A673 (cell line): ENCODE data around the gene QDPR. TPM values are rescaled to one million over a fixed set of nuclear protein-coding genes. Genes with fewer than 3 reads are reported as not detected.

Experiments
- BruUV-seq: library from RNA; stranded (reverse); fragments of 400-500 nt; replicated peaks from 2 replicates; lab custom pipeline; 2021; lab: Mats Ljungman, UMichigan
- CTCF ChIA-PET: fragments of 300-600 bp; sonication (Branson Sonifier 250); formaldehyde crosslinking; loops from one replicate; lab custom pipeline; 2022; ENCODE audit warnings: antibody characterized with exemption; lab: Charles Lee
- POLR2A ChIA-PET: fragments of 300-600 bp; sonication (Branson Sonifier 250); formaldehyde crosslinking; loops from one replicate; lab custom pipeline; 2022; ENCODE audit warnings: antibody characterized with exemption; ENCODE audit not compliant: low non-redundant PET; lab: Charles Lee
- DNase-seq: peaks from one replicate; pipeline ENCODE4 v3.0.0-alpha.2; 2015; ENCODE audit warnings: low spot score
- H3K27ac ChIP-seq: fragments of 200-600 bp; sonication (generic); 2 replicates; pipeline ENCODE4 v1.5.1; 2016; ENCODE audit warnings: mixed run types, low read depth, mild to moderate bottlenecking, mixed read lengths, antibody characterized with exemption, low read length; ENCODE audit not compliant: poor library complexity, severe bottlenecking
- H3K27me3 ChIP-seq: fragments of 200-600 bp; sonication (generic); replicated peaks from 2 replicates; pipeline ENCODE4 v1.6.1; 2017; ENCODE audit warnings: mixed run types, low read depth, mild to moderate bottlenecking, mixed read lengths, antibody characterized with exemption, low read length; ENCODE audit not compliant: insufficient read depth, poor library complexity
- H3K36me3 ChIP-seq: fragments of 200-600 bp; sonication (generic); 2 replicates; pipeline ENCODE4 v1.6.1; 2016; ENCODE audit warnings: mixed run types, mild to moderate bottlenecking, mixed read lengths, antibody characterized with exemption, low read length; ENCODE audit not compliant: insufficient read depth, poor library complexity, severe bottlenecking
- H3K4me1 ChIP-seq: fragments of 200-600 bp; sonication (generic); 2 replicates; pipeline ENCODE4 v1.6.1; 2017; ENCODE audit warnings: mixed run types, mild to moderate bottlenecking, mixed read lengths, antibody characterized with exemption, low read length; ENCODE audit not compliant: insufficient read depth, poor library complexity, severe bottlenecking
- H3K4me3 ChIP-seq: fragments of 200-600 bp; sonication (generic); 2 replicates; pipeline ENCODE4 v1.5.1; 2016; ENCODE audit warnings: low read depth, mixed run types, mild to moderate bottlenecking, mixed read lengths, low read length; ENCODE audit not compliant: poor library complexity, severe bottlenecking
- H3K9me3 ChIP-seq: fragments of 200-600 bp; sonication (generic); 2 replicates; pipeline ENCODE4 v1.6.1; 2016; ENCODE audit warnings: mixed run types, low read depth, mild to moderate bottlenecking, mixed read lengths, antibody characterized with exemption, low read length; ENCODE audit not compliant: poor library complexity, severe bottlenecking
- CTCF ChIP-seq: fragments of 300-800, 200-600 bp; sonication (generic); conservative IDR thresholded peaks from 2 replicates; pipeline ENCODE4 v1.5.1; 2017; ENCODE audit warnings: low read depth, mild to moderate bottlenecking, antibody characterized with exemption, low read length, moderate library complexity, mixed read lengths
- EZH2 ChIP-seq: fragments of 200-600 bp; sonication (generic); IDR thresholded peaks from 2 replicates; pipeline ENCODE4 v1.6.1; 2017; ENCODE audit warnings: borderline replicate concordance, low read depth, mild to moderate bottlenecking, mixed read lengths, antibody characterized with exemption, low read length; ENCODE audit not compliant: poor library complexity, severe bottlenecking
- intact Hi-C: fragments of 100-400 bp; cut with micrococcal nuclease; formaldehyde crosslinking; loops from one replicate; pipeline ENCODE4 v1.10.0; 2022; ENCODE audit not compliant: unreplicated experiment
- total RNA-seq: library from RNA; stranded (reverse); gene quantifications from 2 replicates; pipeline ENCODE4 v1.2.3, GENCODE V29; 2021

QDPR gene
- total RNA-seq, 1 experiment from 2014 or later = 14.7 TPM

GRCh38 chr4:17517664-17518063, 5.8 kb upstream of the QDPR start:
- Histone ChIP-seq H3K4me3 (no peak overlapping the region), H3K27ac (no peak overlapping the region), H3K36me3 (no peaks in the 10 kb centered on the region), H3K27me3 (no peaks in the 10 kb centered on the region), H3K4me1 (no peaks in the 10 kb centered on the region), H3K9me3 (no peaks in the 10 kb centered on the region)
- BruUV-seq = no TSS peak
- no peak for DNase-seq
- ChIA-PET CTCF (interaction anchor here (0.8 kb wide), 1 partner anchor 45 kb away, joined by 3 read pairs; no protein-coding TSS in a partner anchor), POLR2A (no interaction called here)
- intact Hi-C loops = no loop called here
- no peak for TF ChIP-seq EZH2
- TF ChIP-seq CTCF = no peak

- no peak for TF ChIP-seq EZH2
- TF ChIP-seq CTCF = no peak
- H3K27me3 ChIP-seq = no peaks in the 10 kb centered on the region
- DNase-seq = no peak
- ChIA-PET POLR2A (no interaction called here), CTCF (interaction anchor here (0.8 kb wide), 1 partner anchor 45 kb away, joined by 3 read pairs; no protein-coding TSS in a partner anchor)
- intact Hi-C loops = no loop called here
- no peaks in the 10 kb centered on the region for H3K36me3 ChIP-seq
- H3K27ac ChIP-seq = no peak overlapping the region
- no TSS peak for BruUV-seq
- no peaks in the 10 kb centered on the region for H3K9me3 ChIP-seq
- H3K4me3 ChIP-seq = no peak overlapping the region
- no peaks in the 10 kb centered on the region for H3K4me1 ChIP-seq
Measured at GRCh38 chr4:17516980-17517379, 5.1 kb upstream of the QDPR start.

GRCh38 chr4:17515445-17516407, 3.8 kb upstream of the QDPR start:
- no peak for DNase-seq
- no TSS peak for BruUV-seq
- Histone ChIP-seq H3K4me1 (peaks cover 8% of the 10 kb centered on the region), H3K36me3 (no peaks in the 10 kb centered on the region), H3K27me3 (no peaks in the 10 kb centered on the region), H3K4me3 (no peak overlapping the region), H3K27ac (no peak overlapping the region), H3K9me3 (no peaks in the 10 kb centered on the region)
- intact Hi-C loops = no loop called here
- ChIA-PET CTCF (no interaction called here), POLR2A (no interaction called here)
- TF ChIP-seq EZH2 (no peak), CTCF (no peak)
